Hematopoietic multipotent progenitor cell treated with erythropoietin and hydrocortisone succinate and interleukin-3 and kit ligand, for 15 days (in vitro differentiated cells): ENCODE measurements around the gene HIVEP2.

Source experiments
- DNase-seq: peaks from one replicate; pipeline ENCODE4 v3.0.0-alpha.2; 2015; ENCODE audit warnings: low spot score

The HIVEP2 gene

GRCh38 chr6:142842418-142843261, 102.3 kb downstream of the HIVEP2 start:
- DNase-seq, result no peak

DNA sequence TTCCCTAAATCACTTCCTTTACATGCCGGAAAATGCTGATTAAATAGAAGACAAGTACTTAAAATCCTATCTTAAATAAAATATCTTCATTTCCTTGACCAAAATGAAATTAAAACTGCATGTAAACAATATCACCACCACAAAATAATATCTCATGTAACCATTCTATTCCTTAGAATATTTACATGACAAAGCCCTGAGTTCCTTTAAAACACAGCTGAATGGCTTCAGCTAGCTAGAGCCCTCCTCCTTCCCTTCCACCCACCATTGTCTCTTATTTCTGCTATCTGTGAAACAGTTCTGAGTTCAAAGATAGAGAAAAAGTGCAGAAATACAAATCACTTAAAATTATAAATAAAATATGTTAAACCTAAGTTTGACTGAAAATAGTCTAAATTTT, 103.1 kb downstream of the HIVEP2 start:
- DNase-seq, result no peak

DNA sequence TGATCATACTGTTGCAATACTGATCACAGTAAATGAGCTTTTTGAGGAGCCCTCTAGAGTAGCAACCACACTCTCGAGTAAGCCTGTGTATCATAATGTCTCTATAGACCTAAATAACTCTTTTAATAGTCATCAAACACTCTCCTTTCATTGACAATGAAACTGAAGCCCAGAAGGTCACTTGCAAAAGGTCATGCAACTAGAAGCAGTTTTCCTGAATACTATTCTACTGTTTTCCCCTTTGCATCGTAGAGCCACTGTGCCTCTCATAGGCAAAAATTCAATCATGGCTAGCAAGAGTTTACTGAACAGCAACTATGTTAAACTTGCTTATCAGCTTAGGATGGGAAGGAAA, 105.3 kb downstream of the HIVEP2 start:
- no peak for DNase-seq

DNA sequence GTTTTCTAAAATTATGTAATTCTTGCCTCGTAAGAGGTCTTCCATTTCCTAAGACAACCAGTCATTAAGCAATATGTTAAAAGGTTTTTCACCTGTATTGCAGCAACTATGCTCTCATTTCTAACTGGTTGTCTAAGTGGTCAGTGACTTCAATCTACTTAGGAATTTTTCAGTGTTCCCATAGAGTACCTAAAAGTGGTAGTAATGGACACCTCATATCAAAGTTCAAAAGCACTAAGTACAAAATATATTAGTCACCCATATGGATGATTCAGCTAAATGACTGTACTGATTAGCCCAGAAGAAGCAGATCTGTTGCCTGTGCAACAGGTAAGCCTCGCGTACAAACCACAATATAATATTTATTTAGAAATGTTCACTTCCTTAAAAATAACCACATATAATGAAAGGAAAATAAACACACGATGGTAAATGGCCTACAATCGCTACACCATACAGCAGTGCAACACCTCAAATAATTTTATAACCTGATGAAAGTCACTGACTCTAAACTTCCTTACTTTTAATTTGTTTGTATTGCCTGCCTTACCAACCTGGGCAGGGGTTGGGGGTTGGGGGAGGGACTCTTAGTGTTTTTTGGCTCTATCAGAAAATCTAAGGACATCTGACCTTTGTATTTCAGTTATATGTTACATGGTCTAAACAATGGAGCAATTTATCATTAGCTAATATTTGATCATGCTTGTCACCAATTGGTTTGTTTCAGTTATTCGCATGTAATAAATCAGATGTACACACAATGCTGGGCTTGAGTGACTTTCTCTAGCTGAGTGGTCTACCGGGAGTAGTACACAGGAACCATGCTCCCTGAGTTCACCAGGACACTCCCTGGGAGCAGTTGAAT, 105.9 kb downstream of the HIVEP2 start:
- no peak for DNase-seq

DNA sequence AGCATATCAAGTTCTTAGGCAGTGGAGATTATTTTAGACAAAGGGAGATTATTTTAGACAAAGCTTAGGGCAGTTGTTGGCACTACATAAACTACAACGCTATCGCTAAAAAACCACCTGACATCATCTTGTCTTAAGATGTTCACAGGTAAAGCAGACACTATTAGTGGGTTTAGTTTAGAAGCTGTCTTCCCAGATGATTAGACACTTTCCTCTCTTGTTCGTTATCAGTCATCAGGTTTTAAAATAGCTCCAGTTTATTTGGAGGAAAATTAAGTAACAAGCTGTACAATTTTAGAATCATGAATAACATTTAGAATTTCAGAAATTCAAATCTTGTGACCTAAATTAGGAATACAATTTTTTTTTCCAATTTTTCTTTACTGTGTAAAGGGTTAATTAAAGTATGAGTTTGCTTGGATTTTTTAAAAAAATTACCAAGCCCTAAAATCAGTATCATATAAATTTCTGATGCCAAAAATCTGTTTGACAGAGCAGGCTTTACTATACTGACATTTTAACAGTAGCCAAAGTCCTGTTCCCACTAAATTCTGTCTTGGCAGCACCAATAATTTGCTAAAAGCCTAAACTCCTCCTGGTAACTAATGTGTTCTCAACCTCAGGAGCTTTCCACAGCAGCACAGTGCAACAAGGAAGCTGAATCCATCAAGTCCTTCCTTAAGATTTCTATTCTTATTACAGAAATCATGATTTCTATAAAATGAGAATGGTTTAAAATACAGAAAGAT, 109.0 kb downstream of the HIVEP2 start:
- no peak for DNase-seq

- no peak for DNase-seq
Measured at GRCh38 chr6:142834853-142835252, 110.1 kb downstream of the HIVEP2 start.

DNA sequence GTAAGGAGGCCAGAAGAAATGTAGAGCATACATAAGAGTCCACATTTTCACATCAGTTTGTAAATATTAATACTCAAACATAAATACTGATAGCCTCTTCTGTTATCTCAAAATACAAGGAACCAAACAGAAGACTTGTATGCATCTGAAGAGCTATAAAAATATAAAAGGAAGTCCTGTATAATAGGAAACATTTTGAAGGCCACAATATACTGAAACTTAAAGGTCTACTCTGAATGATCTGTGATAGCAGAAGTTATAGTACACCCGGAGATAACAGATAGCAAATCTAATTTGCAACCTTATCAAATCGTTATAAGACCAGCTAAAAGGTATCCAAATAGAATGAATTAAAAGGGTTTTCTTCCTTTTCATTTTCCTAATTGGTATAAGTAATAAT, 111.2 kb downstream of the HIVEP2 start:
- DNase-seq, result no peak

DNA sequence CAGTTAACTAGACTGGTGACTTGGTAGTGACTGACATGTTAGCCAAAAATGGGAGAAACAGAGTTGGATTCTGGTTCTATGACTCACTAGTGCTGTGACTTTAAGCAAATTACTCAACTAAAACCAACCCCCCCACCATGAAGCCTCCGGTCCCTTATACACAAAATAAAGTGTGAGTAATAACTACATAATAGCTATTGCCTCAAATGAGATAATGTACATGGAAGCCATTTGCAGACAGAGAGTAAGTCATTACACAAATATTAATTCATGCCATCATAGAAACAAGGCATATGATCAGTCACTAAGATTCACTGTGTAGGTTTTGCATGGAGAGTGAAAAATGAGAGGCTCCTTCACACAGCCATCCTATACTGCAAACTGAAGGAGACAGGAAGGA, 111.9 kb downstream of the HIVEP2 start:
- DNase-seq, result no peak

- no peak for DNase-seq
Measured at GRCh38 chr6:142830807-142831206, 114.2 kb downstream of the HIVEP2 start.

DNA sequence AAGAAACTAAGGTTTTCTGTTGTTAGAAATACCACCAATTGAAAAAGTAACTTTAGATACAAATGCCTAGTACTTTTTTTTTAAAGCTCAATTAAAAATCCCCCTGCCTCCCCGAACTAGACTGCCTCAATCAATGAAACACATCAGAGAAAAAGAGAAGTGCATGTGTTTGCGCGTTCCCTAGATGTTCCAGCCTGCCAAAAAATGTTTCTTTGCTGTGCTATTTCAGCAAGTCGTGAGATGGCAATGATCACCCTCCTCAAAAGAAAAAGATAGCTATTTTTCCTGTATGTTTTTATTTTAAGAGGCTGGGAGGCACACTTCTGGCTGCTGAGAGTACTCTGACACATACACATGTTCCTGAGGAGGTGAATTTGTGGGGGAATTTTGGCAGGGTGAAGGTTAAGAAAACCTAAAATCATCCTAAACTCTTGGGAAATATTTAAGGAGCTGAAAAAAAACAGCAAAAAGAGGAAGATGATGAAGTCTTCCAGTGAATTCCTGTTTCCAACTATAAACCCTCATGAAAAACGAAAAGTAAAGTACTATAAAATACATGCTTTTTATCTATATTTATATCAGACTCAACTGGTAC, 114.8 kb downstream of the HIVEP2 start:
- DNase-seq, result no peak

DNA sequence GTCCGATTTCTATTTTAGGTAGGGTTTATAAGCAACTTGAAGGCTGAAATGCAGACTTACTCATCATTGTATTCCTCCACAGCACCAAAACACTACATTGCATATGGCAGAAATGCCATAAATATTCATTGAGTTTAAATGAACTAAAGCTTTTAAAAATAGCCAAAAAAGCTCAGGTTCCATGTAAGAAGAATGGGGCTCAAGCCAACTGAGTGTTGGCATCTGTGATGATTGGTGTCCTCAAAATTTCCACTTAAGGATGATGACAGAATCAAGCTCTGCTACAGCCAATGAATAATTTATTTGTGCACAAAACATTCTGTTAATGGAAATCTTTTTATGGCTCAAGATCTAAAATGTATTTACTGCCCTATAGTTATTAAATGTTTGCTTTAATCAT, 115.4 kb downstream of the HIVEP2 start:
- no peak for DNase-seq

- no peak for DNase-seq
Measured at GRCh38 chr6:142827991-142828390, 117.0 kb downstream of the HIVEP2 start.

DNA sequence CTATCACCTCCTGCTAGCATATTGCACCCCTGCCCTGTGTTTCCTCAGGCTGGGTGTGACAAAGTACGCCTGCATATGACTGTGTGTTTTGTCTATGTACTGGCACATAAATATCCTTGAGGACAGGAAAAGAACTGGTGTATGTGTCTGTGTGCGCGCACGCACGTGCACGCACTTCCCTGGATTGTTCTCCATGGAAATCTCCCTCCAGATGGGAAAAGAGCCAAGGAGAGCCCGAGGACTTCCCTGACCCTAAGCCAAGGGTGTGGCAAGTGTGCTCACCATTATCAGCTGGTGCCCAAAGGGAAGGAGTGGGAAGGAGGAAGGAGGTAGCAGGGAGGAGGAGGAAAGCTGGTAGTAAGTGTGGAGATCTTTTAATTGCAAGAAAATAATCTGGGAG, 117.6 kb downstream of the HIVEP2 start:
- no peak for DNase-seq

DNA sequence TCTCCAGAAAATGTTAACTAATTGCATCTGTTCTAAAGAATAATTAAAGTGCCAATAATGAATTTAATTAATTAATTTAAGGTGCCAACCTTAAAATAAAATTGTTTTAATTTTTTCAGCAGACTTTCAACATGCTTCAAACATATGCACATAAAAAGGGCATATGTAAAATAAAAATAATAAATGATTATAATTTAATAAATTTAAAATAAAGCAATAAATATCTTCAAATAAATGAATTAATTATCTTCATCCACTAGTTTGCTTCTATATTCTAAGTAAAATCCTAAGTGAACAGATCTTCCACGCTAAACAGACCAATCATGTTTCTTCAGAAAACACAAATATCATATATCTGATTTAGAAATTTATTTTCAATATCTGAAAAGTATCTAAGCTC, 119.2 kb downstream of the HIVEP2 start:
- DNase-seq, result no peak

- no peak for DNase-seq
Measured at GRCh38 chr6:142824426-142824825, 120.5 kb downstream of the HIVEP2 start.

- DNase-seq, result no peak
Measured at GRCh38 chr6:142823256-142823902, 121.6 kb downstream of the HIVEP2 start.

DNA sequence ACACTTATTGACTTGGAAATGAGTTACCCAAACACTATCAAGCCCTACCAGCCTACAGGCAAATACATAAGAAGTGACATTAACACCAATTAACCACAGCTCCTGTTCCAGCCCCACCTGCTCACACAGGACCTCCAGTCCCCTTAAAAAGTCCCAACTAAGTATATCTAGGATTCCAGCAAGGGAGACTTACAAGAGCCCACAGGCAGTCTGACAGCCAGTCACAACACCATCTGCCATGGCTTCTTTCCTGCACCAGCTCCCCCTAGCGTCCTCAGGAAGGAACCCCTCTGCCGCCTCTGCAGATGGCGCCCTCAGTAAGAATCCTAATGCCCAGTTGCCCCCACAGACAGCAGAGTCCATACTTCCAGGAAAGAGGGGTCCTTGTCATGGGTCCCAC, 122.1 kb downstream of the HIVEP2 start:
- DNase-seq, result no peak

DNA sequence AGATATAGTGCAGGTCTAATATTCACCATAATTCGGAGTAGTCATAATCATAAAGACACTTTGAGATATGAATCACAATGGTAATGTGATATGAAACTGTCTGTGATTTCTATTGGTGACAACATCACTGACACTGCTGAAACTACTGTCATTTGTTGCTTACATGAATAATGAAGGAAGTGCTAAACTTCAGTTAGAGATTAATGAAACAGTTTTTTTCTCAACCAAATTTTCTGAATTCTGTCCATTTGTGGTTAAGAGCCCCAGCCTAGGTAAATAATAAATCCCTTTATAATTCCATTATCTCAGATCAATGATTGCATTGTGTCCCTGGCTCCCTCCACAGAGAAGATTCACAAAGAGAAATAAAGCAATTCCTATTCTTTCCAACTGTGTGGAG, 122.6 kb downstream of the HIVEP2 start:
- no peak for DNase-seq

- no peak for DNase-seq
Measured at GRCh38 chr6:142821860-142822259, 123.1 kb downstream of the HIVEP2 start.

DNA sequence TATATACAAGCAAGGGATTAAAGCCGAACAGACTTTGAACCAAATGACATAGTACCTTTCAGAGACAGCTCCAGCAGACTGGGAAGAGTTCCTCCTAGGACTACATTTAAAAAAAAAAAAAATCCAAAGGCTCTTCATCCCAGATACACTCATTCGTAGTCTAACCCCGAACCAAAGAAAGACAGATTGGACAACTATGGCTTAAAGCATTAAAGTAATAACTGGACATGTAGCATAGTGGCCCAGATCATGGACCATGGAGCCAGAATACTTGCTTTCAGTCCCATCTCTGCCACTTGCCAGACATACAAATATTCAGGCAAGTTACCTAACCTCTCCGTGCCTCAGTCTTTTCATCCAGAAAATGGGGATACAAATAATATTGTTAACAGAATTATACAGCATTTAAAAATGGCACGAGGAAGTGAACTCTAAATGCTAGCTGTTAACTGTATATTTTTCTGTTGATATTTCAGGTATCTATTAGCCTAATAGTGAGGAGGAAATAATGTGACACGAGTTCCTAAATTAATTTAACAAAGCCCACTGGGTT, 123.7 kb downstream of the HIVEP2 start:
- no peak for DNase-seq

- DNase-seq, result no peak
Measured at GRCh38 chr6:142820338-142821051, 124.5 kb downstream of the HIVEP2 start.
